Suprapubic skin (tissue), 3 donors: ENCODE results near the gene HBZ.
"Not testable (repeated sequence)": the region's sequence is repeated elsewhere in the genome, so short reads cannot be mapped to it uniquely, and the experiment has no call there.

Experiments
- CTCF ChIP-seq, 2 donors: fragments of 200-600 bp in 1 of 2; fragments of 450-650 bp in 1 of 2; sonication (generic) in 1 of 2; IDR thresholded peaks; one replicate each; pipeline ENCODE4 v1.5.1; 2016 to 2019; ENCODE audit warnings: antibody characterized with exemption in 2 of 2, mild to moderate bottlenecking in 1 of 2, moderate library complexity in 1 of 2
- POLR2A ChIP-seq, 2 donors: fragments of 450-650 bp; IDR thresholded peaks; one replicate each; pipeline ENCODE4 v1.6.1; 2017; ENCODE audit warnings: antibody characterized with exemption in 2 of 2, mild to moderate bottlenecking in 2 of 2, moderate library complexity in 2 of 2

- not testable (repeated sequence) for TF ChIP-seq CTCF, POLR2A (IDR thresholded peaks at IDR 0.05)
Measured at GRCh38 chr16:176006-176405, 23.6 kb downstream of the HBZ start.
